GF-D8 (cell line): ENCODE data around the gene NKD2.

Experiments used
- DNase-seq: peaks from one replicate; lab custom pipeline; 2025; lab: John Stamatoyannopoulos, UW

The NKD2 gene

GRCh38 chr5:1029945-1030625, 21.5 kb downstream of the NKD2 start:
- no peak for DNase-seq

GRCh38 chr5:1030801-1031271, 22.2 kb downstream of the NKD2 start:
- DNase-seq: no peak

- no peak for DNase-seq
Observed at GRCh38 chr5:1031306-1031959, 22.8 kb downstream of the NKD2 start.

GRCh38 chr5:1032011-1032410, 23.4 kb downstream of the NKD2 start:
- DNase-seq: no peak

- no peak for DNase-seq
Observed at GRCh38 chr5:1032551-1033027, 24.0 kb downstream of the NKD2 start.

- DNase-seq: no peak
Observed at GRCh38 chr5:1033178-1033577, 24.6 kb downstream of the NKD2 start.

GRCh38 chr5:1033606-1034420, 25.2 kb downstream of the NKD2 start:
- DNase-seq: no peak

- no peak for DNase-seq
Observed at GRCh38 chr5:1034421-1034905, 25.9 kb downstream of the NKD2 start.

GRCh38 chr5:1034986-1035385, 26.4 kb downstream of the NKD2 start:
- DNase-seq: no peak

GRCh38 chr5:1035421-1036405, 27.1 kb downstream of the NKD2 start:
- DNase-seq: no peak

- DNase-seq: no peak
Observed at GRCh38 chr5:1036504-1037122, 28.0 kb downstream of the NKD2 start.

GRCh38 chr5:1037123-1037670, 28.6 kb downstream of the NKD2 start:
- DNase-seq: no peak

- DNase-seq: no peak
Observed at GRCh38 chr5:1037671-1038416, 29.2 kb downstream of the NKD2 start.

- no peak for DNase-seq
Observed at GRCh38 chr5:1038417-1039209, 30.0 kb downstream of the NKD2 start.

GRCh38 chr5:1039210-1039548, 30.6 kb downstream of the NKD2 start:
- DNase-seq: no peak

- DNase-seq: no peak
Observed at GRCh38 chr5:1039706-1040260, 31.2 kb downstream of the NKD2 start.

GRCh38 chr5:1040571-1040970, 32.0 kb downstream of the NKD2 start:
- DNase-seq: no peak

GRCh38 chr5:1041225-1042143, 32.9 kb downstream of the NKD2 start:
- no peak for DNase-seq
